HG03571 (cell line): Measurements from ENCODE around the gene SQOR.
A peak's percentile ranks its signal among the peaks of the same experiment; 100 is the strongest.

Source experiments
- ATAC-seq: cut with Tn5 transposase; IDR thresholded peaks from one replicate; pipeline ENCODE4 v1.9.1; 2021; ENCODE audit not compliant: unreplicated experiment

Gene SQOR

DNA sequence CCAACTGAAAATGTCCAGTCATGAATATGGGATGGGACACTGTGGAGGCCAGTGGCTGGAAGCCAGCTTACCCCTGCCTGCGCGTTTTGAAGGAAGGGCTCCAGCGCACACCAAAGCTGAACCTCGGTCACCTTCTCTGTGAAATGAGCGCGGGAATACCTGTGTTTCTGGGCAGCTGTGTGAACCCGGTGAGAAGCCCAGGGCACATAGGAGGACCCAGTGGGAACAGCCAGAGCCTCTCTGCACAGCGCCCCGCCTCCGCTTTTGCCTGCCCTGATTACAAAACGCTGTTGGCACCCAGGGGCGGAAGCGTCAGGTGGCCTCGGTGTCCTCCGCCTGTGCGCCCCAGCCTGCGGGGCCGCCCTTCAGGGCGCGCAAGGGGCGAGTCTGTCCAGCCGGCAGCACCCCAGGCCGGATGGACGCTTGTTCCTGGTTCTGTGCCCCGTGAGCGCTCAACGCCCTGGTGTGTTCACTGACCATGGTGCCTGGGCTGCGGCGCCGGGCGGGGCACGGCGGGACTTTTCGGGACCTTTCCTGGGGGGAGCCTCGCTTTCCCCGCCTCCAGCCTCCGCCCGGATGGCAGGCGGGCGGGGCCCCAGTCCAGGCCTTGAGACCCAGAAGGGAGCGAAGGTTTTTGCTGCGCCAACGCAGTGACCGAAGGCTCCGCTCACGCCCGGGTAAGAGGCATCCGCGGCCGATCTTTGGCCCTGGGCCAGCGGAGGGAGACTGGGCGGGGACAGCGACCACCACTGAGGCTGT lies at the start of gene SQOR:
Gene SQOR (plus strand): TSS at position 598 of the 759 bp plus-strand sequence. CDS start 23,895 bp downstream, outside the sequence.
- peak; percentile 69 for ATAC-seq

DNA sequence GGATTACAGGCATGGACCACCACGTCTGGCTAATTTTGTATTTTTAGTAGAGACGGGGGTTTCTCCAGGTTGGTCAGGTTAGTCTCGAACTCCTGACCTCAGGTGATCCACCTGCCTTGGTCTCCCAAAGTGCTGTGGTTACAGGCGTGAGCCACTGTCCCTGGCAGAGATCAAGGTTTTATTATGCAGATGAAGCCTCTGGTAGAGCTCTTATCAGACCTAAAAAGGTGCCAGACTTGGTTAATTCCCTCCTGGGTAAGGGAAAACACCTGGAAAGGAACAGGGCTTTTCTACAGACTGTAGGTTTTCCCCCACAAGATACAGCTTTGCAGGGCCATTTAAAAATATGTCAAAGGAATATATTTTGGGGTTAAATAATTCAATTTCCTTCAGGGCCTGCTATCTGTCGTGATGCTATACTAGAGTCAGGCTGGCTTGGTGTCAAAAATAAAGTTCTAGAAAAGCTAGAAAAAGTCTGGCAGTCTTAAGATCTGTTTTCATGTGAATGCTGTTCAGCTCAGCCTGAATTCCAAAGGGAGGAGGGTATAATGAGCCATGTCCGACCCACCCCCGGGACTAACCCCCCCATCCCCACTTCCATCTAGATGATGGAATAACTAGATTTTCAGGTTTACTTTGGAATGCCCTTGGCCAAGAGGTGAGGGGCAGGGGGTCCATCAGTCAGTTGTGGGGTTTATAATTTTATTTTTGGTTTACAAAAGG lies 49.6 kb upstream of the SQOR start:
- no peak for ATAC-seq

DNA sequence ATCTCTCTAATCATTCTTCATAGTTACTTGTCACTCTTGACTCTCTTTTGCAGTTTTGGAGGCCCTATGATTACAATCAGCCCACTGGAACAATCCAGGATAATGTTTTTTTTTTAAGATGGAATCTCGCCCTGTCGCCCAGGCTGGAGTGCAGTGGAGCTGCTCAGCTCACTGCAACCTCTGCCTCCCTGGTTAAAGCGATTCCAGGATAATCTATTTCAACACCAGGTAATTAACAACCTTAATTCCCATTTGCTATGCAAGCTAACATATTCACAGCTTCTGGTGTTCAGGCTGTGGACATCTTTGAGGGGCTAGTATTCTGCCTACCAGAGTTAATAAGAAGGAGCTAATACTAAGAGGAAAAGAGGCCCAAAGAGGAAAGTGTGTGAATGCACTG lies 48.7 kb upstream of the SQOR start:
- no peak for ATAC-seq

GRCh38 chr15:45586601-45587094 lies 48.2 kb upstream of the SQOR start:
- peak; percentile 4 for ATAC-seq

DNA sequence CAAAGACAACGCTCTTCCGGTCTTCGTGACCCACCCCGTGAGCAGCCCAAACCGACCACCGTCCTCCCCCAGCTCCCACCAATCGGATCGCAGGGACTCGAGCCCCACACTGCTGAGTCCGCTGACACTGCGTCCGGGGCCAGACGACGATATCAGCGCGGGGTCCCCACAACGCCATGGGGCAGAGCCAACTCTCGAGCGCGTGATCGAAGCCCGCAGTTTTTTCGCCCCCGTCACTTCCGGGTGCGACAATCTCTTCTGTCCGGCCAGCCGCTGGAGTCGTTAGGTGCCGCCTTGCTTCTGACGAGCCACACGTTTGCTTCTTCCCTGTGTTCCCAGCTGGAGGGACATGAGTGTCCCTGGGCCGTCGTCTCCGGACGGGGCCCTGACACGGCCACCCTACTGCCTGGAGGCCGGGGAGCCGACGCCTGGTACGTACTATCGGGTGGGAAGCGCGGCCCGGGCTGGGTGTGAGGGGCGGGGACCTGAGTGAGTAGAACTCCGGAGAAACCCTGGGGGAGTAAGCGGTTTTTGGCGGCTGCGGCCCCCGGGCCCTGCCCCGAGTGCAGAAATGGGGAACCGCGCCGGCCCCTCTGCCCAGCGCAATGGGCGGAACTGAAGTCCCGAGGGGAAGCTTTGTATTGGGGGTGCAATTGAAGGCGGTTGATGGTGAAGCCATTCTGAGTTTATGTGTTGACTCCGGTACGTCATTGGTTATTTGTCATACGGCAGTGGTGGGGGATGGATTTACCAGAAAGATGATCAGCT lies 47.5 kb upstream of the SQOR start, which contains the start of gene BLOC1S6:
Gene BLOC1S6 (plus strand): TSS at position 285 of the 768 bp plus-strand sequence. CDS start 65 bp downstream, at position 350.
- peak; percentile 78 for ATAC-seq

DNA sequence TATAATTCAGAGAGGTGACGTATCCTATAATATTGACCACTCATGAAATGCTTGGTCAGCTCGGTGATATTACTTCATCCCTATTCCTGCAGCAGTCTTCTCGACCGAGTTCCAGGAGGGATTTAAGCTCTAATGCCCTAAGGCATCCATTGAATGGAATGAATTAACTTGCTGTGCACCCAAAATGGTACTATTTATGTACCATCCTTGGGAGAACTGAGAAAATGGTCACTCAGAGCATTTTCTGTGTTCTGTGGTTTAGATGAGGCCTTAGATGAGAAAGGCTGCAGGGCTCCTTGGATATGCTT lies 47.0 kb upstream of the SQOR start:
- ATAC-seq, result no peak

GRCh38 chr15:45588219-45588875 lies 46.5 kb upstream of the SQOR start:
- ATAC-seq, result no peak

DNA sequence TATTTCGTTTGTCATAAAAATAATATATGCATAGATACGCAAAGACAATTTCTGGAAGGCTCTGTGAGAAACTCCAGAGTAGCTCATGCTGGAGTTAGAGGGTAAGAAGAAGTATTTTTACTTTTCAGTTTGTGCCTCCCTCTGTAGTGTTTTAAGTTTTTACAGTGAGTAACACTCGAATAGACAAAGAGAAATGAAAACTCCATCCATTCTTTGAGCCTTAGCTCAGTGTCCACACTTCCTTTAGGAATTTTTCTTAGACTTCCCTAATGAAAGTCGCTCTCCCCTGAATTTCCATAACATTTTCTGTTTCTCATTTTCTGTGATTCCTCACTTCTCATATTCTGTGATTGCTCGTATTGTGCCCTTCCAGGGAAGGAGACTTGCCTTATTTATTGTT lies 45.6 kb upstream of the SQOR start:
- ATAC-seq, result no peak

- no peak for ATAC-seq
Observed at GRCh38 chr15:45594319-45594718, 40.5 kb upstream of the SQOR start.

- no peak for ATAC-seq
Observed at GRCh38 chr15:45594835-45595530, 39.8 kb upstream of the SQOR start.

DNA sequence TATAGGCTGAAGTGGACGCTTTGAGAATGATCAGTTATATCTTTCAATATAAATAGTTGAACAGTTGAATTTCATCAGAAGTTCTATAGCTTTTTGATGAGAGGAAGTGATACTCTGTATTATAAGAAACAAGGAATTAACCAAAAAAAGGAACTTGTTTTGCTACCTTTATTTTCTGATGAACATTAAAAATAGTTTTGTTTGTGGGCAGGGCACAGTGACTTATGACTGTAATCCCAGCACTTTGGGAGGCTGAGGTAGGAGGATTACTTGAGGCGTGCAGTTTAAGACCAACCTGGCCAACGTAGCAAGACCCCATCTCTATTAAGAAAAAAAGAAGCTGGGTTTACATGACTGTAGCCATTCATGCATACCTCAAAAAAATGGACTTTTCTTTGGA lies 30.9 kb upstream of the SQOR start:
- ATAC-seq, result no peak

GRCh38 chr15:45604326-45604725 lies 30.5 kb upstream of the SQOR start:
- no peak for ATAC-seq

GRCh38 chr15:45606413-45606812 lies 28.4 kb upstream of the SQOR start:
- ATAC-seq, result no peak

DNA sequence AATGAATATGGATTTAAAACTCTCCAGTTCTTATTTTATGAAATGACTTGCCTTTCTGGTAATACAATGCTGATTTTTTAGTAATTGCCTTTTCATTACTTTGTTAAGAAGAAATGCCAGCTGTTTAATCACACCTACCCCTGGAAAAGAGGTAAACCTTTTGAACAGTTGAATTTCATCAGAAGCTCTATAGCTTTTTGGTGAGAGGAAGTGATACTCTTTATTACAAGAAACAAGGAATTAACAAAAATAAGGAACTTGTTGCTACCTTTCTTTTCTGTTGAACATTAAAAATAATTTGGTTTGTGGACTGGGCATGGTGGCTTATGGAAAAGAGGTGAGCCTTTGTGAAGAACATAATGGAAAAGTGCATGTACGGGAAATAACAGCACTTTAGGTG lies 28.0 kb upstream of the SQOR start:
- no peak for ATAC-seq

GRCh38 chr15:45611305-45611704 lies 23.5 kb upstream of the SQOR start:
- no peak for ATAC-seq

- no peak for ATAC-seq
Observed at GRCh38 chr15:45612790-45613415, 21.9 kb upstream of the SQOR start.

DNA sequence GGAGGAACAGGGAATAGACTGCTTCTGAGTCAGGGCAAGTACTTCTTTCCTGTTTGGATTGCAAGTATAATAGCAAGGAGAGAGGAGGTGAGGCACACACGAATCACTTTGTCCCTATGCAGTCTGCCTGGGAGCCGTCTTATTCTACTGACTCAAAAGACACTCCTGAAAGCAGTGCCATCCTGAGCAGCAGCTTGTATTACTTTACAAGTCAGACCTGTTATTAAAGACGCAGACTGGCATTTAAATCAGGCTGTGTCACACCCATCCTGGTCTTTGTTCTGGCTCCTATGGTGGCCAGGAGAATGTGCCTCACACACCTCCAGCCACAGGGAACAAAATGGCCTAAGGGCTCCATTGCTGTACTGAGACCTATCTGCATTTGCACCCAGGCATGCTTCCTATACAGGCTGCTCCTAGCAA lies 17.9 kb upstream of the SQOR start:
- ATAC-seq, result no peak

DNA sequence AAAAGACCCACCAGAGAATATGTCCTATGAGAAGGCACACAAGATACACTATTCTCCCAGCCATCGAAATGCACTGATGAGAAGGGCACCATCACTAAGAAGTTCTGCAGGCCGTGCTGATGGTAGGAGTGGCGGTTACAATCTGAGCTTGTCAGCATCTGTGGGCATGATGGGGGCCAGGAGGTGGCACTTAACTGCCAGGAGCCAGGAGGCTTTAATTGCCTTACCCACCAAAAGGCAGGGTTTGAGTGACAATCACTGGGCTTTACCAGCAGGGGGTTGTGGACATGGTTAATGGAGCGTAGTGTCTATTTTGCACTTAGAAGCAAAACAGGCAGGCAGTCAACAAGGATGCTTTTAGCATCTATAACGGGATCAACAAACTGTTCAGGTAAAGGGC lies 16.0 kb upstream of the SQOR start:
- no peak for ATAC-seq

GRCh38 chr15:45628136-45628535 lies 6.7 kb upstream of the SQOR start:
- ATAC-seq, result no peak
